GM19468 (cell line): ENCODE data around the gene SLC25A3.
"Not testable (repeated sequence)": the region's sequence is repeated elsewhere in the genome, so short reads cannot be mapped to it uniquely, and the experiment has no call there.

Experiments
- ATAC-seq: cut with Tn5 transposase; IDR thresholded peaks from one replicate; pipeline ENCODE4 v1.9.1; 2021; ENCODE audit warnings: mild to moderate bottlenecking, moderate library complexity, moderate number of reproducible peaks; ENCODE audit not compliant: unreplicated experiment; ENCODE audit errors: extremely low read depth

Gene SLC25A3

DNA sequence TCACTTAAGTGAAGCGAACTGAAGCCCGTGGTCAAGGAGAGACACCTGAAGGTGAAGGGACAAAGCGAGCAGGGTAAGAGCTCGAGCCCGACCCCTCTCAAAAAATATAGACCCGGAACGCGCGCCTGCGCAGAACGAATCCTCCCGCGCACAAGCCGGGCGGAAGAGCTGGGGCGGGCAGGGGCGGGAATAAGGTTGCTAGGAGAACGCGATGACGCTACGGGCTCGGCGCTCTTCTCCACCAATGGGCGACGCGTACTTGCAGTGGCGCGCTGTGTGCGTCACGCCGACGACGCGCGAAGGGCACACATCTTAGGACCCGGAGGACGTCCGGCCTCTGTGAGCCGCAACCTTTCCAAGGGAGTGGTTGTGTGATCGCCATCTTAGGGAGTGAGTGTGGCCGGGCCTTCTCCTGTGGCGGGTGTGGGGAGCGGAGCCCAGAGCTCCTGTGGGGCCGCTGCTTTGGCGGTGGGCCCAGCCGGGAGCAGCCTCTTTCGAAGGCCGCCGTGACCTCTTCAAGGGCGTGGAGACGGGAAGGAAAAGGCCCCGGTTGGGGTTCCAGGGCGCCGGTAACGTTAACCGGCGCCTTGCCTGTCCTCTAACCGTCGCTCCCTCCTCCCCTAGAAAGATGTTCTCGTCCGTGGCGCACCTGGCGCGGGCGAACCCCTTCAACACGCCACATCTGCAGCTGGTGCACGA, at the start of gene SLC25A3:
TSS of gene SLC25A3 (plus strand) at position 336 of the 699 bp plus-strand sequence. CDS start at position 629, 293 bp downstream.
- peak; percentile 99 for ATAC-seq

DNA sequence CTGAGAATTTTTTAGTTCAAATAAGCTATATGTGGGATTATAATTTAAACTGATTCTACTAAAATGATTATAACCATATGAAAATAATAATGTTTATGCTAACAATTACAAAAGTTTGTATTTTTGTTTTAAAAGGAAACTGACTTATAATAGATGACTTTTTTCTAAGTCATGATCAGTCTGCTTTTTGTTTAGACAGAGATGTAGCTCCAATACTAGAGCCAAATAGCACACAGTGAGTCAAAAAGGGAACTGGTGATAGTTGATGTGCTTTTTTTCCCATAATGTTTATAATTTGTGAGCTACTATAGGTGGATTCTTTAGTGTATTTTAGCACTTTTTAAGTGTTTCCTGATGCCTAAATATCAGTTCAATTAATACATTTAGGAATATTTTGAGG, 49.8 kb upstream of the SLC25A3 start:
- no peak for ATAC-seq

DNA sequence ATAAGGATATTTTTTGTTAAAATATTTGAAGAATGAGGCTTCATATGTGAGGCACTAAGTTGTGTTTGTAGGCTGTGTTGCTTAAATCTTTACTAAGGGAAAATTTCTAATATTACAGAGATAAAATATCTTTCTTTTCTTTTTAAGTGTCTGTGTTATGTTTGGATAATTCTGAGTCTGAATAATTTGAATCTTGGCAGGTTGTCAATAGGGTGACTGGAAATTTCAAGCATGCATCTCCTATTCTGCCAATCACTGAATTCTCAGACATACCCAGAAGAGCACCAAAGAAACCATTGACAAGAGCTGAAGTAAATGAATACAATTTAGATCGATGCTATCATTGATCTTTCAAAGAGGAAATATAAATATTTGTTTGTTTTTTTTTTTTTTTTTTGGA, 48.7 kb upstream of the SLC25A3 start:
- ATAC-seq = no peak

DNA sequence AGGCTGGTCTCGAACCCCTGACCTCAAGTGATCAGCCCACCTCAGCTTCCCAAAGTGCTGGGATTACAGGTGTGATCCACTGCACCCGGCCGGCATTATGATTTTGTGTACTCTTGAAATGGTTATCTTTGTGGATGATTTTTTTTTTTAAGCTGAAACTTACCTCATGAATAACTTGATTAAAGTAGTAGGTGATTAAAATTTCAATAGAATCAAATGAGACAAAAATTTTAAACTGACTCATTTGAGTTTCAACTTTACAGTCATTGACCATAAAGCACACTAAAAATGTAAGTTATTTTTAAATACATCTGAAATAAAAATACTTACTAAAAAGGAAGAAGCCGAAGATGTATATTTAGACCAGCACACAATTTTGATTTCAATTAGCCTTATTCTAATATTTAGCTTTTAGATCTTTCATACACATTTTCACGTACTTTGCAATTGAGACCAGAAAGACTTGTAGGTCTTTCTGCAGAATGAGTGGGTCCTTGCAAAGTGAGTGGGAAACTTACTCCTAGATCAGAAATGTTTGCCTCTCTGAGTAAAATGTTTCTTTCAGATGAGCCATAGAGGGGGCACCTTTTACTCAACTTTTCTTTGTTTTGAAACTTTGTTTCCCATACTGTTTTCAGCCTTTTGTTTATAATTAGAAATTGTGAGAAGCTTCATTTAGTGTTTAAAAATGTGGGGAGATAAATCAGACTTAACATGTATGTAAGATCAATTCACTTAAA, 43.9 kb upstream of the SLC25A3 start:
- ATAC-seq = no peak

DNA sequence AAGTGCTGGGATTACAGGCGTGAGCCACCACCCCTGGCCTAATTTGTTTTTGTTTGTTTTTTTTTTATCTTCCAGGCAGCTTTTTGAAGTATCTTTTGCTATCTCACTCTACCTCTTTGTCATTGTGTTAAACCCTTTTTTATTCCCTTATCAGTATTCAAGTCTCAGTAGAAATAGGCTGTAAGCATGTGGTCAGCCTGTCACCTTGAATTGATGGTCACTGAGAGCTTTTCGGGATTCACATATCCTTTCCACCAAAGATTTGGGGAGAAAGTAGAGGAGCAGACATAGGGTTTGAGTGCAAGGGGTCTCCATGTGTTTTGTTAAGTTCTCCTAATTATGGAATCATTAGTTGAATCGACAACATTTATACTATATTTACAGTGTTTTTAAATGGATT, 41.7 kb upstream of the SLC25A3 start:
- ATAC-seq = no peak

DNA sequence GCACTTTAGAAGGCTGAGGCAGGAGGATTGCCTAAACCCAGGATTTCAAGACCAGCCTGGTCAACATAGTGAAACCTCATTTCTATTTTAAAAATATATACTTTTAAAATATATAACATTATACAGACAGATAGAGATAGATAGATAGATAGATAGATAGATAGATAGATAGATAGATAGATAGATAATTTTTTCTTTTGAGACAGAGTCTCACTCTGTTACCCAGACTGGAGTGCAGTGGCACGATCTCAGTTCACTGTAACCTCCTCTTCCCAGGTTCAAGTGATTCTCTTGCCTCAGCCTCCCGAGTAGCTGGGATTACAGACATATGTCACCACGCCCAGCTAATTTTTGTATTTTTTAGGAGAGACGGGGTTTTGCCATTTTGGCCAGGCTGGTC, 35.4 kb upstream of the SLC25A3 start:
- ATAC-seq = not testable (repeated sequence)

DNA sequence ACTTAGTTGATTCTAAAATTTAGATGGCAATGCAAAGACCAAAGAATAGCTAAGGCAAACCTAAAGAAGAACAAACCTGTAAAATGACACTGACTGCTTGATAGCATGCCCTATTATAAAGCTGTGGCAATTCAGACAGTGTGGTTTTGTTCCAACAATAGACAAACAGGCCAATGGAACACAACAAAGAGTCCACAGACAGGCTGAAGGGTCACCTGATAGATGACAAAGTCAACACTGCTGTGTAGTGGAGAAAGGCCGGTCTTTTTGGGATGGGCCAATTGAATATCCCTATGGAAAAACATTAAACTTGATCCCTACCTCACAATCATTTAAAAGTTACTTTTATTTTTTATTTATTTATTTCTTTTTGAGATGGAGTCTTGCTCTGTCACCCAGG, 33.8 kb upstream of the SLC25A3 start:
- no peak for ATAC-seq

DNA sequence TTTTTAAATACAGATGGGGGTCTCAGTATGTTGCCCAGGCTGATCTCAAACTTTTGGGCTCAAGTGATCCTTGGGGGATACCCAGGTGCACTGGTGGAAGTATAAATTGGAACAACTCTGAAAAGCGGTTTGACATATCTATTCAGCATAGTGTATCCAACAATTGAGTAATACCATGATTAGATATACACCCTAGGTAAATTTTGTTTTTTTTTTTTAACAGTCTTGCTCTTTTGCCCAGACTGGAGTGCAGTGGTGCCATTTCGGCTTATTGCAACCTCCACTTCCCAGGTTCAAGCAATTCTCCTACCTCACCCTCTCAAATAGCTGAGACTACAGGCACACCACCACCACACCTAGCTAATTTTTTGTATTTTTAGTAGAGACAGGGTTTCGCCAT, 31.6 kb upstream of the SLC25A3 start:
- no peak for ATAC-seq

DNA sequence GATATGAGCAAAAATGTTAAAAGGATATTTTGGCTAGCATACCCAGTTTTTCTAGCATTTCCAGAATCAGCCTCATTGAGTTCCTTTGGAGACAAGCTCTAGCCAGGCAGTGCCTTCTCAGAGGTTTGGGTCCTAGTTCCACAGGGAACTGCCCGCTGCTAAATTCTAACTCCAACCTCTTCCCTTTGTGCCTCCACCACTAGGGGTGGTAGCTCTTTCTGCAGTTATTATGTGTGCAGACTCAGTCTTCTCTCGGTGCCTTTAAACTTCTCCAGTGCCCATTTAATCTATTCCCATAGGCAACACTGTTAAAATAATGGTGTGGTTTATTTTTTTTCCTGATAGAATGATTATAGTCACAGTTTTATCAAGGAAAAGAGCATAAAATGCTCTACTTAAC, 21.5 kb upstream of the SLC25A3 start:
- no peak for ATAC-seq

DNA sequence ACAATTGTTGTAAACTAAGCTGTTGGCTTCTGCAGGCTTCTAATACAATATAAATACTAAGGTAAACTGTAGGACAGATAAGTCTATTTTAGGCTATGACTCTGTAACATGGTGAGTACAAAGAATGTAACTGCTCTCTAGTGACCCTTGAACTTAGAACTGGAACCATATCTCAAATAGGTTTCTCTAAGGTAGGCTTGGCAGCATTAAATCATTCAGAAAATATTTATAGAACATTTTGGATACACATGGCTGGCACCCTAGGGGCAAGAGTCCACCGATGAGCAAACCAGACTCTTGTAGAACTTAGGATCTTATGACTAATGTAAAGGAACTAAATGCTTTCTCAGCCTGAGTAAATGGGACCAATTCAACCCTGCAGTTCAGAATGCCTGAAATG, 19.4 kb upstream of the SLC25A3 start:
- ATAC-seq = no peak

DNA sequence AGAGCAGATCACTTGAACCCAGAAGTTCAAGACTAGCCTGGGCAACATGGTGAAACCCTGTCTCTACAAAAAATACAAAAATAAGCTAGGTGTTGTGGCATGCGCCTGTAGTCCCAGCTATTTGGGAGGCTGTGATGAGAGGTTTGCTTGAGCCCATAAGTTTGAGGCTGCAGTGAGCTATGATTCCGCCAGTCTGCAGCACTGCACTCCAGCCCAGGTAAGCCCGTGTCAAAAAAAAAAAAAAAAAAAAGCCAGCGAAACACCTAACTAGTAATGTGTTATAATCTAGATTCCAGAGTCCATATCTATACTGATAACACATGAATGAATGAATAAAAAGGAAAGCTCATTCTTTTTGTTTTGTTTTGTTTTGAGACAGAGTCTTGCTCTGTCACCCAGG, 18.5 kb upstream of the SLC25A3 start:
- ATAC-seq = no peak

DNA sequence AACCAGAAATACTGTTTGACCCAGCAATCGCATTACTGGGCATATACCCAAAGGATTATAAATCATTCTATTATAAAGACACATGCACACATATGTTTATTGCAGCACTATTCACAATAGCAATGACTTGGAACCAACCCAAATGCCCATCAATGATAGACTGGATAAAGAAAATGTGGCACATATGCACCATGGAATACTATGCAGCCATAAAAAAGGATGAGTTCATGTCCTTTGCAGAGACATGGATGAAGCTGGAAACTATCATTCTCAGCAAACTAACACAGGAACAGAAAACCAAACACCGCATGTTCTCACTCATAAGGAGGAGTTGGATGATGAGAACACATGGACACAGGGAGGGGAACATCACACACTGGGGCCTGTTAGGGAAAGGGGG, 16.7 kb upstream of the SLC25A3 start:
- not testable (repeated sequence) for ATAC-seq

DNA sequence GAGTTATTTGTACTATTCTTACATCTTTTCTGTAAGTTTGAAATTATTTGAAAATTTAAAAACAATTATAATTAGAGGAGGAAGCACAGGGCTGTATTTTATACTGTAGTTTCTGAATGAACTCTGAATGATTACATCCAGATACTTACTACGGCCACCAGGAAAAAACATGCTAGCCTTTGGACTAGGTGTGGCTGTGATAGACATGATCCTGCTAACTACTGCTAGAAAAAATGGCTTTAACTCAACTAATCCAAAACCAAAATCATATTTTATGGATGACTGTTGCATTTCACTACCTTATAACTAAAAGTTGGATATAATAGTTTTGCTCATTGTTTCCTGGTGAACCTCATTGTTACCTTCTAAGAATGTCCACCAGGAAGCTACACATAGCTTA, 15.1 kb upstream of the SLC25A3 start:
- no peak for ATAC-seq

DNA sequence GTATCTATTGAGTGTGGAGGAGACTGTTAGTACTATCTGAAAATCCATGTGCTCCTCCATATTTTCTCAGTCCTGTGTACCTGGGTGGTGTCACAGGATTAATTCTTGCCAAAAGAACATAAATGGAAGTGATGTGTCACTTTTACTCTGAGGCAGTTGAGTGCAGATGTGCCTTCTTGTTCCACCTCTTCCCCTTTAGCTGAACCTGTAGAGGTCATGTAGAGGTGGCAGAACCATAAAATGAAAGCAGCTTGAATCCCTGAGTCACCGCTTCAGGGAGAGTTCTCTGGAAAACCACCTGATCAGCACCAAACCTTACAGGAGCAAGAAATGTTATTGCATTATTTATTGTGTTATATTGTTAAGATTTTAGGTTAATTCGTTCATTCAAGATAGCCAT, 14.7 kb upstream of the SLC25A3 start:
- ATAC-seq = no peak

DNA sequence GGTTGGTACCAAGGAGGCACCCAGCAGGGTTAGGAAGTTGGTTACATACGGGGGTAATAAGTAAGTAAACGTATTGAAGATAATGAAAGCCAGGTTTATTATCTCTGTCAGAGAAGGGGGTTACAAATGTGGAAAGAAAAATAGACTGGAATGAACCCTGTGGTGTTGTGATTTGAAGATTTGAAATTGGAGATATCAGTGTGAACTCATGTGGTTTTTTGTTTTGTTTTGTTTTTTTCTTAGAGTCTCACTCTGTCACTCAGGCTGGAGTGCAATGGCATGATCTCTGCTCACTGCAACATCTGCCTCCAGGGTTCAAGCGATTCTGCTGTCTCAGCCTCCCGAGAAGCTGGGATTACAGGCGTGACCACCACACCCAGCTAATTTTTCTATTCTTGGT, 14.1 kb upstream of the SLC25A3 start:
- no peak for ATAC-seq

DNA sequence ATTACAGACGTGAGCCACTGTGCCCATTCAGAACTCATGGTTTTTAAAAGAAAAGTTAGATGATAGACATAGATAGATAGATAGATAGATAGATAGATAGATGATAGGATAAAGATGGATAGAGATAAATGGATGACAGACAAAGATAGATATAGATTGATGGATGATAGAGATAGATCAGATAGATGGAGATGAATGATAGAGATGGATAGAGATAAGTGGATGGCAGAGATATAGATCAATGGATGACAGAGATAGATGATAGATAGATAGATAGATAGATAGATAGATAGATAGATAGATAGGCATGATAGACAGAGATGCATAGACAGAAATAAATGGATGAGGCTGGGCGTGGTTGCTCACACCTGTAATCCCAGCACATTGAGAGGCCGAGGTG, 13.7 kb upstream of the SLC25A3 start:
- no peak for ATAC-seq

DNA sequence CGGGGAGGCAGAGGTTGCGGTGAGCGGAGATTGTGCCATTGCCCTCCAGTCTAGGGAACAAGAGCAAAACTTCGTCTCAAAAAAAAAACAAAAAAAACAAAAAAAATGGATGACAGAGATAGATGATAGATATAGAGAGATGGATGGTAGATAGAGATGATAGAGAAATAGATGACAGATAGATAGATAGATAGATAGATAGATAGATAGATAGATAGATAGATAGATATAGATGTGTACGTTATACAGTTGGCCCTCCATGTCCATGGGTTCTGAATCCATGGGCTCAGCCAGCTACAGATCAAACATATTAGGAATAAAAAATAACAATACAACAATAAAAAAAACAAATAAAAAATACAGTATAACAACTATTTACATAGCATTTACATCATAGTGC, 12.8 kb upstream of the SLC25A3 start:
- no peak for ATAC-seq

DNA sequence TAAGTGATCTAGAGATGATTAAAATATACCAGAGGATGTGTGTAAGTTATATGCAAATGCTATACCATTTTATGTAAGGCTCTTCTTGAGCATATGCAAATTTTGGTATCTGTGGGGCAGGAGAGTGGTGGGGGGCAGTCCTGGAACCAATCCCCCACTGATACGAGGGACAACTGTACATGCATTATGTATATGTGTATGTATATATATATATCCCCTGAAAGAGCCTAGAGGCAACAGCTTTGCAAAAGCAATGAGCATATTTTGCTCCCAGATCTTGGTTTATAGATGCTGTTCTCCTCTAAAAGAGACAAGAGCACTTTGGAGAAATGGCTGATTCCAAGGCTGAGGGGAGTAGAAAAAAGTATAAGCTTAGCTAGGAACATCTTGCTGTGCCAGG, 12.4 kb upstream of the SLC25A3 start:
- no peak for ATAC-seq

DNA sequence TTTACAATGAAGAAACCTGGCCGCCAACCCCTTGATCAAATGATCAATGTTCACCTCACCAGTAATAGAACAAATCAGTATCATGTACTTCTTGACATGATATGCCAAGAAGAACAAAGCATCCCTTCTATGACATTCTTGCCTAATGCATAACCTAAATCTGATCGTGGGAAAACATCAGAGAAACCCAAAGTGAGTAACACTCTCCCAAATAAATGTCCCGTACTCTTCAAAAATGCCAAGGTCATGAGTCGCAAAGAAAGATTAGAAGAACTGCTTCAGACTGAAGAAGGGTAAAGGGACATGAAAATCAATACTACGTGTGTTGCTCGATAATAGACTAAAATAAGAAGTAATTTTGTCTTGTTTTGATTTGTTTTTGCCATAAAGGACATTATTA, 11.4 kb upstream of the SLC25A3 start:
- ATAC-seq = no peak

DNA sequence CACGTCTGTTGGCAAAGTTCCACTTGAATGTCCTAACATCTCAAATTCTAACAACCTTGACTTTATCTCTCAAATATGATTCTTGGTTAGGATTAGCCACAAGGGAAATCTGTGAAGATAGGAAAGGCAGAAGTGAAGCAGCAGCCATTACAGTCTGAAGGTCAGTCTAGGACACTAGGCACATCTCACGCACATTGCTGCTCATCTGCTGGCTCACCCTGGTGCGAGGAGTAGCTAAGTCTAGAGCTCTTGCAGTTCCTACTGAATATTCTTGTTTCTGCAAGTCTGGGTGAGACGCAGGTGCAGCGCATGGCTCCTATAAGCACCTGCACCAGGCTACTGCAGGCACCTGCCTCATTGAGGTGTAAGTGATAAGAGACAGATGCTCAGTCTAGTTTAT, 6.4 kb upstream of the SLC25A3 start:
- no peak for ATAC-seq

DNA sequence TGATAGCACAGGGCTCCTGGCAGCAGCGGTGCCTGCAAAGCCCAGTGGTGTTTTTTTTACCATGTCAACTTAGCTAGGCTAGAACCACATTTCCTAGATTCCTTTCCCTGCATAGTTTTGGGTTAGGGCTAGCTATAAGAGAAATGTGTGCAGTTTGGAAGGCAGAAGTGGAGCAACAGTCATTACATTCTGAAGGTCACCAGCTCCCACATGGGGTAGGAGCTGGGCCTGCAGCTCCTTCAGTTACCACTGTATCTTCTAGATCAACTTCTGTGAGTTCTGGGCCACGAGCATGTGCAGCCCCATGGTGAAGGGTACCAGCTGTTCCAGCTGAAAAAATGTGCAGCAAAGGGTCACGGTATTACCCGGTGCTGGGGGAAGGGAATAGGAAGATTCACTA, 2.3 kb upstream of the SLC25A3 start:
- ATAC-seq = no peak

DNA sequence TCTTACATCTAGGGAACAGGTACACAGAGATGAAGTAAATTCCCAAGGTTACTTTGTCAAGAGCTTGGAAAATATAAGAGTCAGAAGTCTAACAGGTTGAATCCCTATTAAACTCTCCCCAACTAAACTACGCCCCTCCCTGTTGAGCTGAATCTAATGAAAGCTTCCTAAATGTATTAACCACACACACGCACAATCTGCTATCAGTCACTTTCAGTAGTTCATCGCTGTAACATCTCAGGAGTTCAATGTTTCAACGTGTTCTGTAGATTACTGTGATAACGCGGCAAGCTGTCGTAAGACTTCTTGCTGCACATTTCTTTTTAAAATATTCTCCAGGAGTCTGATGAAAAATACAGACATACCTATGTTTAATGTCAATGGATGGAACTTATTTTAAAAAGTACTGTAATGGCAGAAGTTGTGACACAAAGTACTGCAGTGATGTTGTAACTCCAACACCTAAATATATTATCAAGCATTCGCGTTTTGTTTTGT, 612 bp upstream of the SLC25A3 start:
- no peak for ATAC-seq
